H1 (cell line): ENCODE results near the gene RBM26. TPM values are rescaled to one million over a fixed set of nuclear protein-coding genes. Genes with fewer than 3 reads are reported as not detected.

Source experiments
- CTCF ChIA-PET: fragments of 300-600 bp; sonication (Branson Sonifier 250); formaldehyde crosslinking; loops from one replicate; lab custom pipeline; 2021; ENCODE audit not compliant: partially characterized antibody; lab: Charles Lee
- POLR2A ChIA-PET: fragments of 300-600 bp; sonication (Branson Sonifier 250); formaldehyde crosslinking; loops from one replicate; lab custom pipeline; 2021; ENCODE audit warnings: inconsistent platforms; ENCODE audit not compliant: partially characterized antibody; lab: Charles Lee
- DNase-seq, 2 experiments: peaks; one replicate each; pipeline versions ENCODE4 v3.0.0 to v3.0.0-alpha.2; 2010 to 2022; ENCODE audit warnings: low spot score in 2 of 2, low read depth in 1 of 2, mixed read lengths in 1 of 2
- FAIRE-seq: peaks from 2 replicates; lab custom pipeline; 2011; peaks lifted over from hg19 to GRCh38; lab: Jason Lieb, UNC
- H2AFZ ChIP-seq: 2 replicates; pipeline ENCODE4 v1.8.1; 2012; ENCODE audit warnings: low read length, inconsistent platforms
- H2AK5ac ChIP-seq: 2 replicates; pipeline ENCODE4 v1.6.1; 2013; ENCODE audit warnings: low read depth, low read length
- H2BK120ac ChIP-seq: replicated peaks from 2 replicates; pipeline ENCODE3; 2013; ENCODE audit warnings: low read depth, low read length, inconsistent platforms
- H2BK12ac ChIP-seq: 2 replicates; pipeline ENCODE4 v1.6.1; 2013; ENCODE audit warnings: low read depth, low read length
- H2BK15ac ChIP-seq: 2 replicates; pipeline ENCODE4 v1.6.1; 2013; ENCODE audit warnings: low read length
- H2BK20ac ChIP-seq: 2 replicates; pipeline ENCODE4 v1.6.1; 2013; ENCODE audit warnings: low read length
- H2BK5ac ChIP-seq: 2 replicates; pipeline ENCODE4 v1.6.1; 2013; ENCODE audit warnings: low read depth, low read length
- H3K14ac ChIP-seq: 2 replicates; pipeline ENCODE4 v1.6.1; 2013; ENCODE audit warnings: inconsistent platforms; ENCODE audit not compliant: insufficient read length
- H3K18ac ChIP-seq: 2 replicates; pipeline ENCODE4 v1.6.1; 2013; ENCODE audit warnings: low read length; ENCODE audit errors: extremely low read depth
- H3K23ac ChIP-seq: 2 replicates; pipeline ENCODE4 v1.6.1; 2013; ENCODE audit warnings: inconsistent platforms; ENCODE audit not compliant: insufficient read length
- H3K23me2 ChIP-seq: 2 replicates; pipeline ENCODE4 v1.6.1; 2013; ENCODE audit warnings: low read depth, low read length
- H3K27ac ChIP-seq: 2 replicates; pipeline ENCODE4 v1.6.1; 2011; ENCODE audit warnings: low read depth, low read length, inconsistent platforms
- H3K27me3 ChIP-seq, 4 experiments: replicated peaks in 1 of 4; 1 replicate in 1 of 4; 2 replicates in 3 of 4; pipeline versions ENCODE4 v1.6.1 to v1.8.1; 2011 to 2013; ENCODE audit warnings: low read length in 3 of 4, mild to moderate bottlenecking in 3 of 4, inconsistent platforms in 2 of 4, mixed read lengths in 2 of 4, moderate library complexity in 1 of 4; ENCODE audit not compliant: control insufficient read depth in 3 of 4, insufficient read depth in 3 of 4; ENCODE audit errors: extremely low read depth in 1 of 4
- H3K36me3 ChIP-seq, 4 experiments: 2 replicates each; pipeline versions ENCODE4 v1.6.1 to v1.8.1; 2011 to 2013; ENCODE audit warnings: mild to moderate bottlenecking in 4 of 4, low read length in 3 of 4, moderate library complexity in 2 of 4, control low read depth in 1 of 4, inconsistent platforms in 1 of 4; ENCODE audit not compliant: insufficient read depth in 4 of 4, control insufficient read depth in 2 of 4
- H3K4ac ChIP-seq: replicated peaks from 2 replicates; pipeline ENCODE3; 2013; ENCODE audit warnings: low read length, low read depth, mixed read lengths, inconsistent platforms; ENCODE audit not compliant: insufficient read length
- H3K4me1 ChIP-seq, 4 experiments: replicated peaks in 1 of 4; 1 replicate in 1 of 4; 2 replicates in 3 of 4; pipeline versions ENCODE4 v1.6.1 to v1.8.1; 2011 to 2013; ENCODE audit warnings: low read length in 3 of 4, inconsistent platforms in 2 of 4, mixed read lengths in 1 of 4; ENCODE audit not compliant: insufficient read depth in 4 of 4, control insufficient read depth in 3 of 4
- H3K4me2 ChIP-seq, 2 experiments: 2 replicates each; pipeline versions ENCODE4 v1.6.1 to v1.8.1; 2011 to 2013; ENCODE audit warnings: low read depth in 2 of 2, low read length in 2 of 2, control low read depth in 1 of 2, inconsistent platforms in 1 of 2, mild to moderate bottlenecking in 1 of 2; ENCODE audit not compliant: insufficient read depth in 1 of 2
- H3K4me3 ChIP-seq, 4 experiments: fragments of 200-600, 300-600 bp in 1 of 4; sonication (generic), shearing (Covaris generic), sonication (Bioruptor Twin) in 1 of 4; 2 replicates each; pipeline versions ENCODE4 v1.5.1 to v1.8.1; 2011 to 2016; ENCODE audit warnings: low read length in 4 of 4, low read depth in 3 of 4, control low read depth in 2 of 4, inconsistent platforms in 2 of 4, mild to moderate bottlenecking in 2 of 4, mixed read lengths in 1 of 4, moderate library complexity in 1 of 4; ENCODE audit not compliant: insufficient read depth in 2 of 4; ENCODE audit errors: extremely low read depth in 1 of 4
- H3K56ac ChIP-seq: replicated peaks from 2 replicates; pipeline ENCODE3; 2013; ENCODE audit warnings: low read depth, mild to moderate bottlenecking, mixed read lengths, low read length, inconsistent platforms; ENCODE audit not compliant: insufficient read length
- H3K79me1 ChIP-seq: 2 replicates; pipeline ENCODE4 v1.6.1; 2013; ENCODE audit warnings: low read depth, low read length, control low read depth
- H3K79me2 ChIP-seq, 2 experiments: 2 replicates each; pipeline versions ENCODE4 v1.6.1 to v1.8.1; 2012 to 2013; ENCODE audit warnings: low read length in 2 of 2, mild to moderate bottlenecking in 2 of 2, inconsistent platforms in 1 of 2; ENCODE audit not compliant: insufficient read depth in 2 of 2, control insufficient read depth in 1 of 2
- H3K9ac ChIP-seq, 4 experiments: replicated peaks in 1 of 4; 1 replicate in 1 of 4; 2 replicates in 3 of 4; pipeline versions ENCODE4 v1.6.1 to v1.8.1; 2011 to 2013; ENCODE audit warnings: low read depth in 3 of 4, low read length in 3 of 4, control low read depth in 2 of 4, mild to moderate bottlenecking in 2 of 4, moderate library complexity in 2 of 4, inconsistent platforms in 1 of 4; ENCODE audit errors: extremely low read depth in 1 of 4
- H3K9me3 ChIP-seq, 2 experiments: 2 replicates each; pipeline versions ENCODE4 v1.6.1 to v1.8.1; 2012 to 2013; ENCODE audit warnings: mild to moderate bottlenecking in 2 of 2, moderate library complexity in 2 of 2, control low read depth in 1 of 2, inconsistent platforms in 1 of 2, low read depth in 1 of 2, low read length in 1 of 2, mixed read lengths in 1 of 2; ENCODE audit not compliant: insufficient read depth in 2 of 2
- H4K20me1 ChIP-seq, 2 experiments: replicated peaks in 1 of 2; 2 replicates each; pipeline versions ENCODE3 to v1.8.1; 2011 to 2013; ENCODE audit warnings: inconsistent platforms in 2 of 2, low read length in 2 of 2, mild to moderate bottlenecking in 1 of 2; ENCODE audit not compliant: insufficient read depth in 2 of 2, control insufficient read depth in 1 of 2
- H4K5ac ChIP-seq: 2 replicates; pipeline ENCODE4 v1.6.1; 2013; ENCODE audit warnings: low read length, low read depth, mixed read lengths, inconsistent platforms; ENCODE audit not compliant: insufficient read length
- H4K8ac ChIP-seq: 2 replicates; pipeline ENCODE4 v1.8.0; 2013; ENCODE audit warnings: mild to moderate bottlenecking, moderate library complexity, low read length, inconsistent platforms; ENCODE audit not compliant: insufficient read depth; ENCODE audit errors: extremely low read depth
- H4K91ac ChIP-seq: replicated peaks from 2 replicates; pipeline ENCODE3; 2013; ENCODE audit warnings: low read length, mixed read lengths, inconsistent platforms; ENCODE audit not compliant: insufficient read length
- ASH2L ChIP-seq: fragments of 200-600, 300-600 bp; sonication (generic); IDR thresholded peaks from one replicate; pipeline ENCODE4 v1.7.1; 2017; ENCODE audit warnings: low read length
- BACH1 ChIP-seq: IDR thresholded peaks from 2 replicates; pipeline ENCODE4 v1.6.1; 2012; ENCODE audit warnings: low read length, improper control_type of control experiment
- BCL11A ChIP-seq, 2 experiments: IDR thresholded peaks; one replicate each; pipeline ENCODE4 v1.6.1; 2011; ENCODE audit warnings: low read depth in 2 of 2, low read length in 2 of 2, mild to moderate bottlenecking in 2 of 2
- BRCA1 ChIP-seq: IDR thresholded peaks from 2 replicates; pipeline ENCODE4 v1.6.1; 2012; ENCODE audit warnings: low read depth, low read length, improper control_type of control experiment
- GABPA ChIP-seq: IDR thresholded peaks from 2 replicates; pipeline ENCODE4 v1.6.1; 2011; ENCODE audit warnings: mild to moderate bottlenecking, low read length, moderate library complexity, borderline replicate concordance; ENCODE audit not compliant: insufficient read depth
- JUN ChIP-seq: IDR thresholded peaks from 2 replicates; pipeline ENCODE4 v1.6.1; 2011; ENCODE audit warnings: low read depth, mild to moderate bottlenecking, improper control_type of control experiment, low read length
- MAX ChIP-seq: IDR thresholded peaks from 2 replicates; pipeline ENCODE4 v1.6.1; 2012; ENCODE audit warnings: inconsistent platforms
- WGBS, 2 experiments: shearing (Covaris generic) in 1 of 2; methylation state at CpG; one replicate each; pipeline versions ENCODE4 v1.1.6 to v1.1.7; 2013 to 2015; ENCODE audit warnings: low lambda C conversion rate in 2 of 2, mixed read lengths in 2 of 2, inconsistent platforms in 1 of 2, low coverage in 1 of 2, missing lambda C conversion rate in 1 of 2; ENCODE audit not compliant: insufficient replicate concordance in 2 of 2, insufficient coverage in 1 of 2, insufficient read length in 1 of 2; ENCODE audit errors: extremely low coverage in 1 of 2, missing lambda C conversion rate in 1 of 2; 5-methylcytosine and 5-hydroxymethylcytosine counted together
- polyA plus RNA-seq, 7 experiments: library from polyadenylated mRNA; depleted of rRNA in 3 of 7; stranded (reverse) in 5 of 7; unstranded in 2 of 7; fragments of >200 nt in 5 of 7; fragments of 200-250 nt in 2 of 7; gene quantifications; 1 replicate in 5 of 7; 2 replicates in 1 of 7; 4 replicates in 1 of 7; pipeline versions ENCODE4 v1.2.1 to v1.2.3, GENCODE V29; 2011 to 2013; ENCODE audit warnings: missing spikeins in 2 of 7, mixed read lengths in 2 of 7
- total RNA-seq: library from RNA; stranded (reverse); fragmentation: NEBNext Ultra II Directional; extraction: Animal tissue kit (Norgen Biotek cat#: 25700); gene quantifications from 2 replicates; pipeline ENCODE4 v1.2.1, GENCODE V29; 2021

Gene RBM26
- total and polyA plus RNA-seq, 2 of the 8 experiments (the other 6 are each of a cell fraction or from before 2014, with no cell fraction given) = 20.3 to 65.5 TPM

- no peaks in the 10 kb centered on the region for H3K23me2 ChIP-seq
- H3K23ac ChIP-seq = no peak overlapping the region
- no peak overlapping the region for H4K5ac ChIP-seq
- WGBS, 2 experiments = 92% methylated on average over 4 of the region's 4 CpGs; no CpG with 5 or more reads in 1 of the 2 experiments
- TF ChIP-seq JUN (no peak), ASH2L (no peak), BACH1 (no peak), MAX (no peak), GABPA (no peak), BCL11A (IDR thresholded peaks at IDR 0.05; ENCODE audit: low read depth in 2 of 2, low read length in 2 of 2) (no peak), BRCA1 (no peak)
- H2AFZ ChIP-seq = no peak overlapping the region
- H3K79me2 ChIP-seq = peaks cover 11 to 93% of the 10 kb centered on the region in 2 experiments; a peak in 3 of 4 replicates
- no peak overlapping the region for H3K18ac ChIP-seq
- no peak overlapping the region for H3K56ac ChIP-seq
- no peak overlapping the region for H2BK120ac ChIP-seq
- no peak overlapping the region for H4K91ac ChIP-seq
- H4K20me1 ChIP-seq = peaks cover 3 to 10% of the 10 kb centered on the region in 2 experiments
- H2BK15ac ChIP-seq = no peak overlapping the region
- no peak overlapping the region for H3K14ac ChIP-seq
- DNase-seq (no peak), FAIRE-seq (no peak)
- H3K4me2 ChIP-seq = no peak overlapping the region
- no peak overlapping the region for H3K9ac ChIP-seq
- H3K27ac ChIP-seq = no peak overlapping the region
- no peak overlapping the region for H2AK5ac ChIP-seq
- no peaks in the 10 kb centered on the region for H3K27me3 ChIP-seq
- peaks cover 3% of the 10 kb centered on the region for H3K79me1 ChIP-seq
- no peak overlapping the region for H2BK5ac ChIP-seq
- no peak overlapping the region for H3K4me3 ChIP-seq
- H3K9me3 ChIP-seq = no peaks in the 10 kb centered on the region
- H3K36me3 ChIP-seq = peaks cover 0 to 6% (median 0%) of the 10 kb centered on the region in 4 experiments; a peak in 1 of 8 replicates
- no peak overlapping the region for H4K8ac ChIP-seq
- no peak overlapping the region for H3K4ac ChIP-seq
- H2BK12ac ChIP-seq = no peak overlapping the region
- peaks cover 0 to 5% (median 0%) of the 10 kb centered on the region in 4 experiments; a peak in 4 of 7 replicates for H3K4me1 ChIP-seq
- no peak overlapping the region for H2BK20ac ChIP-seq
- POLR2A ChIA-PET = interaction anchor here (0.6 kb wide), 1 partner anchor 244 kb away, joined by 3 read pairs; no protein-coding TSS in a partner anchor
- CTCF ChIA-PET = interaction anchor here (1.3 to 1.4 kb wide), 2 partner anchors 11 to 128 kb away, joined by 3 to 4 read pairs; no protein-coding TSS in a partner anchor
Measured at GRCh38 chr13:79387853-79388252, 18.2 kb downstream of the RBM26 start.
